ENCODE results near the gene HDAC1.

The HDAC1 gene

GRCh38 chr1:32330558-32331151, 38.8 kb downstream of the HDAC1 start:
- no peak for DNase-seq (ENCODE audit: low spot score)

GRCh38 chr1:32331549-32331948, 39.7 kb downstream of the HDAC1 start:
- DNase-seq (ENCODE audit: low spot score): no peak

GRCh38 chr1:32332290-32333079, 40.6 kb downstream of the HDAC1 start:
- no peak for DNase-seq (ENCODE audit: low spot score)

- no peak for DNase-seq (ENCODE audit: low spot score)
Observed at GRCh38 chr1:32333251-32333963, 41.5 kb downstream of the HDAC1 start.

GRCh38 chr1:32334274-32334861, 42.5 kb downstream of the HDAC1 start:
- DNase-seq (ENCODE audit: low spot score): no peak

- peak; percentile 79 for DNase-seq (ENCODE audit: low spot score)
Observed at GRCh38 chr1:32334864-32335534, 43.1 kb downstream of the HDAC1 start.

- no peak for DNase-seq (ENCODE audit: low spot score)
Observed at GRCh38 chr1:32335535-32335789, 43.6 kb downstream of the HDAC1 start.

GRCh38 chr1:32335790-32336590, 44.1 kb downstream of the HDAC1 start, which contains the start of gene MARCKSL1:
MARCKSL1 (minus strand) TSS chr1:32336233; CDS start chr1:32336033, 200 bp downstream.
- DNase-seq (ENCODE audit: low spot score): peak; percentile 84

GRCh38 chr1:32336591-32336932, 44.7 kb downstream of the HDAC1 start:
- no peak for DNase-seq (ENCODE audit: low spot score)

- DNase-seq (ENCODE audit: low spot score): peak; percentile 73
Observed at GRCh38 chr1:32336963-32337675, 45.2 kb downstream of the HDAC1 start.

- DNase-seq (ENCODE audit: low spot score): no peak
Observed at GRCh38 chr1:32337855-32338636, 46.2 kb downstream of the HDAC1 start.

GRCh38 chr1:32338637-32339145, 46.8 kb downstream of the HDAC1 start:
- DNase-seq (ENCODE audit: low spot score): no peak

- no peak for DNase-seq (ENCODE audit: low spot score)
Observed at GRCh38 chr1:32339363-32339978, 47.6 kb downstream of the HDAC1 start.

- DNase-seq (ENCODE audit: low spot score): no peak
Observed at GRCh38 chr1:32341186-32341757, 49.4 kb downstream of the HDAC1 start.

- DNase-seq (ENCODE audit: low spot score): no peak
Observed at GRCh38 chr1:32341971-32342370, 50.1 kb downstream of the HDAC1 start.

GRCh38 chr1:32342704-32343103, 50.8 kb downstream of the HDAC1 start:
- no peak for DNase-seq (ENCODE audit: low spot score)

- DNase-seq (ENCODE audit: low spot score): no peak
Observed at GRCh38 chr1:32345289-32345827, 53.5 kb downstream of the HDAC1 start.

GRCh38 chr1:32346532-32347157, 54.8 kb downstream of the HDAC1 start:
- no peak for DNase-seq (ENCODE audit: low spot score)

All from NAMALWA (cell line).